Activated CD8-positive, alpha-beta memory T cell treated with anti-CD3 and anti-CD28 coated beads, Interleukin-2, amount 50 U/mL, for 24 hours (primary cell): Measurements from ENCODE around the gene PTPN13.
"Not testable (repeated sequence)": the region's sequence is repeated elsewhere in the genome, so short reads cannot be mapped to it uniquely, and the experiment has no call there.

ENCODE experiments used
- DNase-seq: peaks from one replicate; pipeline ENCODE4 v3.0.0-alpha.2; 2020; ENCODE audit errors: extremely low read depth

Gene PTPN13

GRCh38 chr4:86644892-86645291 lies 50.8 kb downstream of the PTPN13 start:
- no peak for DNase-seq

GRCh38 chr4:86652332-86652932 lies 58.3 kb downstream of the PTPN13 start:
- no peak for DNase-seq

- DNase-seq, result no peak
Measured at GRCh38 chr4:86653237-86653865, 59.2 kb downstream of the PTPN13 start.

DNA sequence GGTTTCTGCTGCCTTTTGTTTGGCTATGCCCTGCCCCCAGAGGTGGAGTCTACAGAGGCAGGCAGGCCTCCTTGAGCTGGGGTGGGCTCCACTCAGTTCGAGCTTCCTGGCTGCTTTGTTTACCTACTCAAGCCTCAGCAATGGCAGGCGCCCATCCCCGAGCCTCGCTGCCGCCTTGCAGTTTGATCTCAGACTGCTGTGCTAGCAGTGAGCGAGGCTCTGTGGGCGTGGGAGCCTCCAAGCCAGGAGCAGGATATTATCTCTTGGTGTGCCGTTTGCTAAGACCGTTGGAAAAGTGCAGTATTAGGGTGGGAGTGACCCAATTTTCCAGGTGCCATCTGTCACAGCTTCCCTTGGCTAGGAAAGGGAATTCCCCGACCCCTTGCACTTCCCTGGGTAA lies 62.7 kb downstream of the PTPN13 start:
- not testable (repeated sequence) for DNase-seq

DNA sequence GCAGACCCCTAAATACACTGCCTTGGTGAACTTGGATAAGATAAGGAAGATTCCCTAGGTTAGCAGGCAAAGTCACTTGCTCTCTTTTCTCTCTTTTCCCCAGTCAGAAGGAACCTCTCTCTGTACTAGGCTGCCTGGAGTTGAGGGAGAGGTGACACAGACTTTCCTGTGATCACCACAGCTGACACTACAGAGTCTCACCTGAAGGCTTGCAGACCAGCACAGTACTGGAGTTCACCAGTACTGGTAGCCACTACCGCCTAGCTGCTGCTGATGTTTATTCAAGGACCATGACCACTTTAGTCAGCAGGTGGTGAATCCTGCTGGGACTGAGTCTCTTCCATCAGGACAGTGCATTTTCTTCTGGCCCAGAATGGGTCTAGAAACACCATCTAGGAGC lies 63.3 kb downstream of the PTPN13 start:
- DNase-seq, result no peak

DNA sequence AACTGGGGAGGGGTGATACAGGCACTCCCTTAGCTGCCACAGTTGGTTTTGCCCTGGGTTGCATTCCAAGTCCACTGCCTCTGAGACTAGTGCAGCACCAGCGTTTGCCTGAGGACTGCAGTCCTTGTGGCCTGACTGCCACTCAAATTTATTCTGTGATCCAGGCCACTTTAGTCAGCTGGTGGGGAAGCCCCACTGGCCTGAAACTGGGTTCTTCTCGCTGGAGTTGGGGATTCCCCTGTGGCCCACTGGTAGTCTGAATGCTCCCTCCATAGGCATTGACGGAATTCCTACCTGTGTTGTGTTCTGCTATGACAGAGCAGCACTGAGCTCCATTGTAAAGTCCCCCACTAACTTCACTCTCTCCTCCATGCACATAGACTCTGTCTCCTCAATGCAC lies 63.8 kb downstream of the PTPN13 start:
- DNase-seq, result no peak

DNA sequence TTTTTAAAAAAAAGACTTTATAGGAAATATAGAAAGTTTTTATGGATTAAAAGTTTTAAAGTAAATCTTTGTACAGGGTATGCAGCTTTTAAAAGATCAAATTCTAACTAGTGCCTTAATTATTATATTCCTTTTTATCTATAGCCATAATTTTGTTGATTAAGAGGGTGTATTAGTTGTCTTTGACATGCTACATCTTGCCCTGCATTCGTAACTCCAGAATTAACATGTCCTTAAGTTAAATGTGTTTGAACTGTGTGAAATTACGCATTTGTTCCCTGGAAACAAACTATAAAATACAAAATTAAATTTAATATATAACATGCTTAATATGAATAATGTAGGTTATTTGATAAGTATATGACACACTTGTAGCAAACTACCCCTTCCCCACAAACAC lies 66.3 kb downstream of the PTPN13 start:
- no peak for DNase-seq

GRCh38 chr4:86661006-86661405 lies 66.9 kb downstream of the PTPN13 start:
- no peak for DNase-seq

GRCh38 chr4:86661418-86661817 lies 67.3 kb downstream of the PTPN13 start:
- no peak for DNase-seq

DNA sequence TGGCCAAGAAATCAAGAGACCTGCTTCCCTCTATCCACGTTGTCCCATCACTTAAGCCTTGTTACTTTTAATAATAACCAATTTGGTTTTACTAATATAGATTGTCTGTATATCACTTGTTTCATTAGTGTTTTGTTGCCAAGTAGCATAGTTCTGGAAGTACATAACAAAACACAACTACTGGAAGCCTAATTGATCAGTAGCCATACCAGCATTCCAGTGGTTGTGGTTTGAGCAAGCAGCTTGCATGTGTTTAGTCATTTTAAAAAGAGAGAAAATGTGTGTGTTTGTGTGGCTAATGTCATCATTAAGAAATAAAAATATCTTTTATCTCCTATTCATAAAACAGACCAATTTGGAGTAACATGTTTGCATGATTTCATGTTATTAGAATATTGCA lies 70.8 kb downstream of the PTPN13 start:
- no peak for DNase-seq

GRCh38 chr4:86670298-86670697 lies 76.2 kb downstream of the PTPN13 start:
- DNase-seq, result no peak

GRCh38 chr4:86670756-86671155 lies 76.6 kb downstream of the PTPN13 start:
- DNase-seq, result no peak

- DNase-seq, result no peak
Measured at GRCh38 chr4:86675548-86675947, 81.4 kb downstream of the PTPN13 start.

DNA sequence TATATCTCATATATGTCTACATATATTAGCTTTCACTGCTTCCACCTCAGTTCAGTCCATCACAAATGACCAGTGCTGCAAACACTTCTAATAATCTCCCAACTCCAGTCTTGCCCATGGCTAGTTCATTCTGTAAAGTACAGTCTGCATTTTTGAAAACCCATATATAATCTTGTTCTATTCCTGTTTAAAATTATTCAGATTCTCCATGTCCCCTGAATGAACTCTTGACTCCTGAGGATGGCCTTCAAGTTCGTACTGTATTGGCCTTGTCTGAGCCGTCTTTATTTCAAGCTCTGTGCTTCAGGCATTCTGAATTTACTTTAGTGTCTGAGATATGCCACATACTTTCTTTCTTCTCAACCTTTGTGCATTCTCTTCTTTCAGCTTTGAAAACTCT lies 84.7 kb downstream of the PTPN13 start:
- no peak for DNase-seq

DNA sequence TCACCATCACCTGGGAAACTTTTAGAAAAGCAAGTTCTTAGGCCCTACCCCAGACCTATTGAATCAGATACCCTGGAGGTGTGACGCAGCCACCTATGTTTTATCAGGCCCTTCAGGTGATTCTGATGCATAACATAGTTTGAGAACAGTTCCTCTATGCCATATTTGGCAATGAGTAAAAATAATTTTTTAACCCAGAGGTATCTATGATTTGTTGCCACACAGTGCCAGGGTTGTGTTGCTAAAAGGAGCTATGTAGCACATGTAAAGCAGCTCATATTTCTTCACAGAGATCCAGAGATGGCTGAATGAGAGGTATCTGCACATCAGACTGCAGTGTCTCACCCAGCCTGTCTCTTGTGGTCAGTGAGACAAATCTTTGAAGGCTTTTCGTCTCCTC lies 85.3 kb downstream of the PTPN13 start:
- DNase-seq, result no peak

DNA sequence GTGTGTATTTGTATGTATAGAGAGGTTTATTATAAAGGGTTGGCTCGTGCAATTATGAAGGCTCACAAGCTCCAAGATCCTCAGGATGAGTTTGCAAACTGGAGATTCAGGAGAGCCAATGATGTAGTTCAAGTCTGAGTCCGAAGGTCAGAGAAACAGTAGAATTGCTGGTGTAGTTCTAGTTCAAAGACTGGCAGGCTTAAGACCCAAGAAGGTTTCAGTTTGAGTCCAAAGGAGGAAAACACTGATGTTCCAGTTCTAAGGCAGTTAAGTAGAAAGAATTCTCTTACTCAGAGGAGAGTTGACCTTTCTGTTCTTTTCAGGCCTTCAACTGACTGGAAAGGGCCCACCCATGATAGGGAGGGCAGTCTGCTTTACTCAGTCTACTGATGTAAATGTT lies 89.1 kb downstream of the PTPN13 start:
- DNase-seq, result no peak

DNA sequence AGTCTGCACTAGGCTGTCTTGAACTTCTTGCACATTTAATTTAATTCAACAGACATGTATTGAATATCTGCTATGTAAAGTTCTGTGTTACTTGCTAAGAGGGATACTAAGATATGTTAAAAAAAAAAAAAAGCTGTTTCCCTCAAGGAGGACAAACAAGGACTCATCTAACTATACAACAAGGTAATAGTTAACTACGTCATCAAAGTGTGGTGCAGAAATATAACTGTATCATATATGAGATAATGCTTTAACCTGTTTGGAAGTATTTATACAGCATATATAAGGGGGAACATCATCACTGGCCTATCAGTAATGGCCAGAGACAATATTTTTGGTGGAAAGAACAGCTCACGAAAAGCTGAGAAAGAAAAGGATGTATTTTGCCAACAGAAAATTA lies 89.9 kb downstream of the PTPN13 start:
- no peak for DNase-seq

GRCh38 chr4:86685401-86685800 lies 91.3 kb downstream of the PTPN13 start:
- no peak for DNase-seq

DNA sequence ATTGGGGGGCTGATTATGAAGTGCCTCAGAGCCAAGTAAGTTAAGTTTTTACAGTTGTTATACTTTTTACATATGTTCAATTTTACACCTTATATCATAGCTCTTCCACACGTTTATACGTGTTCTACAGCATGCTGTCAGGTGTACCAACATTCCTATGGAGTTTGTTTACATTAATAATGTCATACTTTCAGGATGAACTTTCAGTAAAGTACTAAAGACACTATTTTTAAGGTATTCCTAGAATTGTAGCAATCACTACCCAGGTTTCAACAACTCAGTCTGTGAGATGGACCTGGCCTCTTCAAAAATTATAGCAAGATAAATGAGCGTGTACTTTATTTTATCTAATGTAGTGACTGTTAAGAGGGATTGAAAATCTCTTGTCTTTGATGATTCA lies 92.6 kb downstream of the PTPN13 start:
- DNase-seq, result no peak

DNA sequence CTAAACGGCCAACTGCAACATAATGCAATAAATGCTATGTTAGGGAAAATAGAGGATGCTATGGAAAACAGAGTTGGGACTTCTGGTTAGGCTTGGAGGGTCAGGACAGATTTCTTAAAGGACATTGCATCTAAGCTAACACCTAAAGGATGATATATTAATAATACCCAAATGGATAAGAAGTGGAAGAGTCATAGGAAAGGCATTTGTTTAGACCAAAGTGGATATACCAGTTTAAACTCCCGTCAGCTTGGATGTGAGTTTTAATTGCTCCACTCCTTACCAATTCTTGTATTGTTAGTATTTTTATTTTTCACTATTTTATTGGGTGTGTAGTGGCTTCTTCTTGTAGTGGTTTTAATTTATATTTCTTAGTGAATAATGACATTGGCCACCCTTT lies 93.9 kb downstream of the PTPN13 start:
- DNase-seq, result no peak

GRCh38 chr4:86704601-86705000 lies 110.5 kb downstream of the PTPN13 start:
- no peak for DNase-seq

DNA sequence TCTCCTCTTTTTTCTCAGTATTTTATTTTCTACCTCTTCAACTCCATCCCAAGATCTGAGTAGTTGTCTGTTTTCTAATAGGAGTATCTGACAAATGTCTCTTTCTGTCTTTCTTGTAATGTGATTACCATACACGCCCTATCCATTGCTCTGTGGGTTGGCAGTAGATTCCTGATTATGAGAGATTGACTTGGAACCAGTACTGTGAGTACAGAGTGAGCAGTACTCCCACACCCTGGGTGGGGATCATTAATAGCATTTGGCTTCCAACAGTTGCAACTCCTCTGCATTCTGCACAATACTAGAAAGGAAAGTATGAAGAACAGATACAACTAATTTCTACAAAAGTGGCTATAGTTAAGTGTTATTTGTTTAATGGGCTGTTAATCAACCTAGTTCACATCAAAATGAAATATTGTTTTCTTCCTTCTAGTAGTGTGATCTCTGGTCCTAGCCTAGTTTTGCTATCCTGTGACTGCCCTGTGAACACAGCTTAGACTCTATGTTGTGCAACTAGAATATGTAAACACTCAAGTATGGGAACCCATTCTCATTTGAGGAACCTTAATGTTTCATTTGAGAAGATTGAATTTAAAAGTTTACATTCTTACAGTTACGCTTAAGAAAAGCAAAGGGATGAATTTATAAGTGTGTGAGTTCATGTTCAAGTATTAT lies 112.9 kb downstream of the PTPN13 start:
- no peak for DNase-seq

DNA sequence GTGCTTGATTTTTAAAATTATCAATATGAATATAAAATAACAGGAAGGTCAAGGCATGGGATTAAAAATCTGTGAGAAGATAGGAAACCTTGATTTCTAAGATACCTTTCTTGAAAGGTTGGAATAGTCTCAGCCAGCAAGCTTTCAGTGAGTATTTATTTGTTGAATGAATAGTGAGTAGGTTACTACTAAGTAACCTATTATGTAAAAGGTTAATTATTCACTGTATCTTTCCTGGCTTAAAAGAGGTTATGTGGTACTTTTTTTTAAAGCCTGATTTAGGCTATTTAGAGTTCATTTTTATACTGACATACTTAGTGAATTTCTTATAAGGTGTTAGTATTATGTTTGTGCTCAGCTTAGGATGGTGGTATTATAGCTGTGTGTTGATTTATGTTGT lies 123.5 kb downstream of the PTPN13 start:
- no peak for DNase-seq

DNA sequence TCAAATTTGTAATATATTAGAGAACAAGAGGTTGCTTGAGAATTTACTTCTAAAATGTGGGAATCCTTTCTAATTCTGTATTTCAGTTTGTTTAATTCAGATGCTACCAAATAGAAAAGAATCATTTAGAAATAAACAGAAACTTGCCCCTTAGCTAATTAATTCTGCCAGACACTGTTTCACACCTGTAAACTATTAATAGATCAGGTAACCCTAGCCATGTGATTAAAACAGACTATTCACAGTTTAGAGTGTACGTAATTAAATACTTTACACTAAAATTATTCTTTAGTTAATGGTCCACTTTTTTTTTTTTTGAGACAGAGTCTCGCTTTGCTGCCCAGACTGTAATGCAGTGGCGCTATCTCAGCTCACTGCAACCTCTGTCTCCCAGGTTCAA lies 124.0 kb downstream of the PTPN13 start:
- DNase-seq, result no peak
